ENCODE results near the gene DGKI. TPM values are rescaled to one million over a fixed set of nuclear protein-coding genes. Genes with fewer than 3 reads are reported as not detected.

The DGKI gene
- total and polyA plus RNA-seq, 2 of the 13 experiments (the other 11 are each of a cell fraction or from before 2014, with no cell fraction given) = 0.09 to 0.17 TPM

- no TSS peak for BruUV-seq (replicated peaks)
- TF ChIP-seq MAFF (IDR thresholded peaks at IDR 0.05; ENCODE audit: low read depth, low read length) (no peak), NFYB (CRISPR knock-in tag; IDR thresholded peaks at IDR 0.05) (no peak), POLR2AphosphoS5 (IDR thresholded peaks at IDR 0.05; ENCODE audit: low read depth, low read length) (no peak)
- Histone ChIP-seq H3K9me3 (ENCODE audit: low read length) (peaks cover 27% of the 10 kb centered on the region), H3K9ac (ENCODE audit: insufficient read depth, low read depth, low read length) (no peak overlapping the region), H4K20me1 (ENCODE audit: insufficient read depth, low read length) (no peaks in the 10 kb centered on the region), H3K4me3 (replicated peaks in 1 of 3; ENCODE audit: insufficient read depth in 1 of 3, low read depth in 2 of 3, low read length in 3 of 3) (no peak overlapping the region), H3K27me3 (ENCODE audit: control insufficient read depth in 1 of 2, insufficient read depth in 2 of 2, low read length in 2 of 2) (no peaks in the 10 kb centered on the region; a peak in 1 of 5 replicates), H3K4me2 (ENCODE audit: low read depth, low read length) (no peak overlapping the region), H3K36me3 (replicated peaks in 1 of 2; ENCODE audit: control insufficient read depth in 1 of 2, insufficient read depth in 2 of 2, low read length in 2 of 2) (no peaks in the 10 kb centered on the region), H3K79me2 (ENCODE audit: insufficient read depth, low read length) (no peaks in the 10 kb centered on the region), H2AFZ (ENCODE audit: low read length) (no peak overlapping the region), H3K4me1 (ENCODE audit: insufficient read depth, low read length) (peaks cover 13% of the 10 kb centered on the region), H3K27ac (ENCODE audit: extremely low read length, insufficient read depth, low read length) (no peak overlapping the region)
- intact Hi-C loops (cut with micrococcal nuclease; ENCODE audit: unreplicated experiment) (no loop called here), in situ Hi-C loops (cut with HindIII; ENCODE audit: extremely low pct_ligation_motif_present, low pct_unique_long_range_greater_than_20kb) (no loop called here)
- ATAC-seq (no peak), FAIRE-seq (no peak), DNase-seq (ENCODE audit: low spot score) (no peak)
- ChIA-PET POLR2A (no interaction called here), CTCF (ENCODE audit: low intra/inter-chr PET ratio, low total read pairs) (no interaction called here)
- 25% methylated on average over 3 of the region's 3 CpGs for WGBS (ENCODE audit: low lambda C conversion rate)
These were observed 10.7 kb downstream of the DGKI start for GRCh38 chr7:137836113-137836509.

- POLR2A ChIA-PET = no interaction called here
- H3K79me2 ChIP-seq (ENCODE audit: insufficient read depth, low read length) = no peaks in the 10 kb centered on the region
- intact Hi-C loops (cut with micrococcal nuclease; ENCODE audit: unreplicated experiment) (no loop called here), in situ Hi-C loops (cut with HindIII; ENCODE audit: extremely low pct_ligation_motif_present, low pct_unique_long_range_greater_than_20kb) (no loop called here)
- DNase-seq (ENCODE audit: low spot score) (no peak), FAIRE-seq (no peak), ATAC-seq (no peak)
- peak; percentile 39; the same call in 1 of the 2 replicates for TF ChIP-seq ATF7 (IDR thresholded peaks at IDR 0.05)
- no peak for TF ChIP-seq ATF7 (CRISPR knock-in tag; IDR thresholded peaks at IDR 0.05)
- no peak for TF ChIP-seq ISL2 (CRISPR knock-in tag; IDR thresholded peaks at IDR 0.05)
- BruUV-seq (replicated peaks) = no TSS peak
- CTCF ChIA-PET (ENCODE audit: low intra/inter-chr PET ratio, low total read pairs) = no interaction called here
- no peaks in the 10 kb centered on the region for H4K20me1 ChIP-seq (ENCODE audit: insufficient read depth, low read length)
- peaks cover 13% of the 10 kb centered on the region for H3K4me1 ChIP-seq (ENCODE audit: insufficient read depth, low read length)
- H3K9ac ChIP-seq (ENCODE audit: insufficient read depth, low read depth, low read length) = no peak overlapping the region
- no peak overlapping the region for H2AFZ ChIP-seq (ENCODE audit: low read length)
- WGBS (ENCODE audit: low lambda C conversion rate) = 22% methylated on average over 3 of the region's 3 CpGs
- no peaks in the 10 kb centered on the region for H3K36me3 ChIP-seq (replicated peaks in 1 of 2; ENCODE audit: control insufficient read depth in 1 of 2, insufficient read depth in 2 of 2, low read length in 2 of 2)
- no peak overlapping the region for H3K4me3 ChIP-seq (replicated peaks in 1 of 3; ENCODE audit: insufficient read depth in 1 of 3, low read depth in 2 of 3, low read length in 3 of 3)
- H3K9me3 ChIP-seq (ENCODE audit: low read length) = peaks cover 27% of the 10 kb centered on the region
- no peak overlapping the region for H3K4me2 ChIP-seq (ENCODE audit: low read depth, low read length)
- no peak overlapping the region for H3K27ac ChIP-seq (ENCODE audit: extremely low read length, insufficient read depth, low read length)
- no peaks in the 10 kb centered on the region; a peak in 1 of 5 replicates for H3K27me3 ChIP-seq (ENCODE audit: control insufficient read depth in 1 of 2, insufficient read depth in 2 of 2, low read length in 2 of 2)
These were observed 11.2 kb downstream of the DGKI start for GRCh38 chr7:137835486-137836112.
